DMS53 (cell line): ENCODE measurements around the gene EFCAB5.
"Not testable (repeated sequence)": the region's sequence is repeated elsewhere in the genome, so short reads cannot be mapped to it uniquely, and the experiment has no call there.

Experiments used
- DNase-seq: peaks from one replicate; lab custom pipeline; 2025; lab: John Stamatoyannopoulos, UW

The EFCAB5 gene

GRCh38 chr17:29941334-29941733, at the start of gene EFCAB5:
EFCAB5 (plus strand) TSS chr17:29941634; CDS start chr17:29941797, 163 bp downstream.
- DNase-seq, result no peak

- DNase-seq, result no peak
These were observed 49.2 kb upstream of the EFCAB5 start for GRCh38 chr17:29892201-29892600.

- not testable (repeated sequence) for DNase-seq
These were observed 44.3 kb upstream of the EFCAB5 start for GRCh38 chr17:29897136-29897535.

- DNase-seq, result no peak
These were observed 38.0 kb upstream of the EFCAB5 start for GRCh38 chr17:29903471-29903870.

GRCh38 chr17:29905086-29905878, 36.2 kb upstream of the EFCAB5 start:
- DNase-seq, result no peak

- DNase-seq, result no peak
These were observed 35.6 kb upstream of the EFCAB5 start for GRCh38 chr17:29905879-29906167.

DNA sequence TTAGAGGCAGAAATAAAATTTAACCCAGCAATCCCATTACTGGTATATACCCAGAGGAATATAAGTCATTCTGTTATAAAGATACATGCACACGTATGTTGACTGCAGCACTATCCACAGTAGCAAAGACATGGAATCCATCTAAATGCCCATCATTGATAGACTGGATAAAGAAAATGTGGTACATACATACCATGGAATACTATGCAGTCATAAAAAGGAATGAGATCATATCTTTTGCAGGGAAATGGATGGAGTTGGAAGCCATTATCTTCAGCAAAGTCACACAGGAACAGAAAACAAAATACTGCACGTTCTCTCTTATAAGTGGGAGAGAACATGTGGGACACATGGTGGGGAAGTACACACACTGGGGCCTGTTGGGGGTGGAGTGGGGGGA, 34.5 kb upstream of the EFCAB5 start:
- no peak for DNase-seq

GRCh38 chr17:29909236-29910003, 32.0 kb upstream of the EFCAB5 start:
- DNase-seq, result no peak

- DNase-seq, result no peak
These were observed 29.7 kb upstream of the EFCAB5 start for GRCh38 chr17:29911641-29912177.

DNA sequence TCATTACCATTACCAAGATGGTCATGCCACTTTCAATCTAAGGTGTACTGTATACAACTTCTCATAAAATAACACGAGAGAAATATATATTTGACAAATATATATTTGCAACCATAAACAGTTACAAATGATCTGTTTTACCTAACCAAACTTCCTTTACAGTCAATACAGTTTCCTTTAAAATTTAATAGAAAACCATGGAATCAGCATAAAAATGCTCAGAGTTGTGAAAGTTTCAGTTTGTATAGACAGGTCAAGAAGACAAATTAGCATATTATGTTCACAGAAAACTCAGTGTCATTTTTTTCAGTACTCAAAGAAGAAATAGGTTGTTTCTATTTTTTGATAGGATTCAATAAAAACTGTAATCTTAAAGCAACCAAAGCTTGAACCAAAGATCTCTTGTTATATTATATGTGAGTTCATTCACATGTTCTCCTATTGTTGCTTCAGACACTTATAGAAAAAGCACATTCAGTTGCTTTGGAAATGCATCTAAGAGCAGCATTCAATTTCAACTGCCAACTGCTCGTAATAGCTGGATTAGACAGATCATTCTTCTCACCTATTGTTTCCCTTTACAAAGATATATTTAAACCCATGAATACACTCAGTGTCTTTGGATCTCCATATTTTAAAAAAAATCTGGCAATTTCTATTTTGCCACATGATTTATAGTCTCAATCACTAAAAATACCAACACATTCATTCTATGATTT, 26.5 kb upstream of the EFCAB5 start:
- DNase-seq, result no peak

GRCh38 chr17:29918016-29918415, 23.4 kb upstream of the EFCAB5 start:
- no peak for DNase-seq

DNA sequence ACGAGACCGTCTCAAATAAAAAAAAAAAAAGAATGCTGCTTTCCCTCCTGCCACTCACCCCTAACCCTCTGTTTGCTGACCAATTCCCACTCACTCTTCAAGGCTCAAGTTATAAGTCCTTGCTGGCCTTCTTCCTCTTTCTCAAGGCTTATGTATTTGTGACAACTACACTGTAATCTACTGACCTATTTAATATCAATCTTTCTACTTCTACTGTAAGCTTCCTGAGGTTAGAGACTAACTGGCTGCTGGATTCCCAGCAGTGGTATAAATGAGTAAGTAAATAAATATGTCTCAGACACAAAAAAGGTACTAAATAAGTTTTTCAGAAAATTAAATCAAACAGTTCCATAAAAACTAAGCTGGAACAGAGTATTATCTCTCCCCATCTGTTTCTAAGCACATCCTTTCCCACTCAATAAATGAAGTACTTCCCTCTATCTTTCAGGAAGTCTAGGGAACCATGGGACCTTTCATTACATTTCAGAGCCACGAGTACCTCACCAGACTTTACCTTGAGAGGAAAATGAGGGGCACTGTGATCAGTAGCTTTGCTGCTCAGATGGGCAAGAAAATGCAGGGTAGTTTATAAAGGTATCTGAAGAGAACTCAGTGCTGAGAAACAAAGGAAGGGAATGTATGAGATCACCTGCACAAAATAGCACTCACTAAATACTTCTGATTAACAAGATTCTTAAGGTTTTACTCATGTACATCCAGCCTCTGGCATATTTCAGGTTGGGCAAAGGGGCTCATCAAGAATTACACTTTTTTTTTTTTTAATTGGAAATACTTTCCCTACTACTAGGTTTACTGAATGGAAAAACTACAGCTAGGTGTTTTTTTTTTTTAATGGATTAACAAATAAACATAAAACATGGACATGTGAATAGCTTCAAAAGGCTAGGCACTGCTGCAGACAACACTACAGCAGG, 22.2 kb upstream of the EFCAB5 start:
- no peak for DNase-seq

- DNase-seq, result no peak
These were observed 16.6 kb upstream of the EFCAB5 start for GRCh38 chr17:29924786-29925185.

DNA sequence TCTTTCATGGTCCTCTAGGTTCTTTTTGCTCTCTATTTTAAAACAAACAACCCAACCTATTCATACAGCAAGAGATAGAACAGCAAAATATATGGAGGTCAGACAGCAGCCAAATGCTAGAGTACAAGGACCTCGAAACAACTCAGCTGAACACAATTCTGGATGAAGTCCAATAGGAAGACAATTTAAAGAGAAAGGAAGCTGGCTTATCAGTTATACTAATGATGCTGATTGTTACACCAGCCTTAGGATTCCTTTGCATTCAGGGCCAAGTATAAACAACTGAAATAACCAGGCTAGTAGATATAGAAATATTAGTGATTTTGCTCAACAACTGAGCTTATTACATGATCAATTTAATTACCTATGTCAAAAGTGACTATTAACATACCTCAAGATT, 13.9 kb upstream of the EFCAB5 start:
- DNase-seq, result no peak

DNA sequence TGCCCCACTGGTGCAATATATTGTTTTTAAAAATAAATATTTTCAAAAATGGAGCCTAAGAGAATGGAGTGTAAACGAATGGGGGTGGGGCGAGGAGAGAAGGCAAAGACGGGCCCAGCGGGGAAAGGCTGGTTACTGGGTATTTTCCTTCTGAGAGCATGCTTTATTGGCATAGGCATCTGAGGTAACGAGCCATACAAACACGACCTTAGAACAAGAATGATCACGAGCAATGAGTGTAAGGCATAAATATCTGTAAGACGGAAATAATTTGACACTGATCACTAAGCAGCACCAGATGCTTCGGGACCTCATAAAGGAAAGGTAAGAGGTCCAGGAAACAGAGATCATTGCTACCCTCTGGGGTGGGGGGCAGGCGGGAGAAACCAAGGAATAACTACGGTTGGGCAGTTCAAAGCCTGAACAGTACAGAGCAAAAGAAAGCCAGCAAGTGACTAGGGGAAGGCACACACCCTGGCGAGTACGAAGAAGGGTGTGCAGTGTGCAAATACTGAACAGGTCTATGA, 12.4 kb upstream of the EFCAB5 start:
- peak; percentile 55 for DNase-seq

DNA sequence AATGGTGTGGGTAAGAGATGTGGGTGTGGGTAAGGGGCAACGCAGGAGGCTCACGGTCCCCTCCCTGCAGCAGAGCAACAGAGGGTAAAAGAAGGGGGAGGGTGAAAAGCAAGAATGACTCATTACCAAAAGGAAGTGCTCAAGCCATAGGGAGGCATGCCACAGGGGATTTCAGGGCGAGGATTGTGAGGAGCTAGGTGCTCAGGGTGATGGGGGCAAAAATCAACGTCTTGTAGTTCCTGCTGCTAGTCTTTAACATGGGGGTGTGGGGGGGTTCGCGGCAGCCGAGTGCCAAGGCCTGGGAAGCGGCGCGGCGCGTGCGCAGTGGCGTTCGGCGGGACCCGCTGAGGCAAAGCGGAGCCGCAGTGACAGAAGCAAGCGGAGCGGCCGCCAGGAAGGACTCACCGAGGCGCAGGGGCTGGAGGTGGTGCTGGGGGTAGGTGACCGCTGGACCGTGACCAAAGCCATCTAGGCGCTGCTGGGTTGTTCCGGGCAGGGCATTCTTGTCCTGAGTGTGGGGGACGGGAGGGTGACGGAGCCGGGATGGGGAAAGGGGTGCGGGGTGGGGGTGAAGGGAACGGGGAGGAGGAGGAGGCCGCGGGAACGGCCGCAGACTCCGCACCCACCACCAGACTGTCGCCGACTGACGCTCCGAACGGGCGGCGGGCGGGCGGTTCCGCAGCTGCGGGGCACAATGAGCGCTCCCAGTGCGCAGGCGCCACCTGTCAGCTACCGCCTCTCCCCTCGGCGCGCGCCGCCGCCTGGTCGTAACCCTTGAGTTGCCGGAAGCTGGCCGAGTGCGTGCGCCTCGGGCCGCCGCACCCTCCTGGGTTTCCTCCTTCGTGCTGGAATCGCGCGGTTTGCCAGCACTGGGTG, 11.7 kb upstream of the EFCAB5 start, which contains the start of gene SSH2:
Gene SSH2, minus strand, starts transcription at position 696 of the 876 bp plus-strand sequence. Its CDS starts 228 bp downstream, at position 468.
- DNase-seq, result peak; percentile 96

- peak; percentile 81 for DNase-seq
These were observed 10.9 kb upstream of the EFCAB5 start for GRCh38 chr17:29930409-29931010.

DNA sequence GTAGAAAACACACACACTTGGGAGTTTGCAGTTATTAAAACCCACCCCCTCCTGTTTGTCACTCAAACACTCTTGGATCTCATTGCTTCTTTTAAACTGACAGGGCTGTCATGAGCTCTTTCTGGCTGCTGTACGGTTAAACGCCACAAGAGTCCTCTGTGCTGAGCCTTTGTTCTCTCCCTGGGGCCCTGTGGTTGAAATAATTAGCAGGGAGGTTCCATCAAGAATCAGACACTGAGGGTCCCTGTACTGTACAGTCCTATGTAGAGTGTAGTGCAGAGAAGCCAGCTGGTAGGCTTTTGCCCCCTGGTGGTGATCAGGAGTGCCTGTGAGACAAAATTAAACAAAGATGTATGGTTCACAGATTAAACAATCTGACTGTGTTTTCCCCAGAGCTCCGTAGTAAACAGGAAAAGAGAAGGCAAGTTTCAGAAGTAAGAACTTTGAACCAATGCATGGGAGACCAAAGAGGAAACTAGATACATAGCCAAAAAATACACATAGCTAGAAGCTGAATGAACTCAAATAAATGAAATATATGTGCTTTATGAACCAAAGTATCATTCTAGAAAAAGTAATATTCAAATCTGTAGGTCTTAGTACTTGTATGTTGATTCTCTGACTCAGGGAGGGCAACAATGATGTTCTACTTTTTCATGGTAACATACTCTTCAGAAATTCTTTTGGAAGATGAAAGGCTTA, 10.1 kb upstream of the EFCAB5 start:
- peak; percentile 89 for DNase-seq

DNA sequence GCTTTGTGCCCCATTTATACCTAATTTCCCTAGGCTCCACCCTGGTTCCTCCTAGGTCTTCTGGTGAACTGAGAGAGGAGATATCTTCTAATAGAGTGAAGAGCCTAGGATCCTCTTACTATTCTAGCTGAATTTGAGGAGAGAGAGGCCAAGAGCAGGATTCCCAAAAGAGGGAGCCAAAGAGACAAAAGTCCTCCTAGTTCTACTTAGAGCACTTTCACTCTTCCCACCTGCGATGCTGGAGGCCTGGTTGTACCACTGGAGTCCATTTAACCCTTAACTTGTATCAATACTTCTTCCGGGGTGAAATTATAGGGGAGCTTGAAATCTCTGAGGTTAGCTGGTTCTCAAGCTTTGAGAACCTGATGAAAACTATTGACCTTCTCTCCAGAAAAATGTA, 8.1 kb upstream of the EFCAB5 start:
- DNase-seq, result peak; percentile 34
